Mononuclear cell (primary cell): ENCODE measurements around the gene COL1A1. TPM values are rescaled to one million over a fixed set of nuclear protein-coding genes. Genes with fewer than 3 reads are reported as not detected.

Experiments
- total RNA-seq: library from RNA; depleted of rRNA; stranded (reverse); fragments of >200 nt; gene quantifications from one replicate; pipeline ENCODE4 v1.2.3, GENCODE V29; 2012

The COL1A1 gene
- total RNA-seq, 1 donor, result 2.9 TPM

Other genes starting within 250 kb of the COL1A1 start
- 0.10 TPM for gene DLX4, start 232.4 kb downstream of the COL1A1 start, total RNA-seq
- not detected for gene DLX3, start 206.4 kb downstream of the COL1A1 start, total RNA-seq
- 1.7 TPM for gene ITGA3, start 145.5 kb downstream of the COL1A1 start, total RNA-seq
- gene PDK2, start 106.3 kb downstream of the COL1A1 start, total RNA-seq, result 10.1 TPM
- gene SAMD14, start 71.5 kb downstream of the COL1A1 start, total RNA-seq, result 0.63 TPM
- gene PPP1R9B, start 51.0 kb downstream of the COL1A1 start, total RNA-seq, result 53.0 TPM
- not detected for gene SGCA, start 35.6 kb downstream of the COL1A1 start, total RNA-seq
- not detected for gene TMEM92, start 72.8 kb upstream of the COL1A1 start, total RNA-seq
- gene XYLT2, start 144.5 kb upstream of the COL1A1 start, total RNA-seq, result 6.8 TPM
- 17.1 TPM for gene MRPL27, start 171.6 kb upstream of the COL1A1 start, total RNA-seq
- gene EME1, start 171.6 kb upstream of the COL1A1 start, total RNA-seq, result 0.52 TPM
- gene LRRC59, start 195.9 kb upstream of the COL1A1 start, total RNA-seq, result 59.2 TPM
- gene ACSF2, start 224.6 kb upstream of the COL1A1 start, total RNA-seq, result 5.6 TPM